Measurements from ENCODE around the gene ADAM12. TPM values are rescaled to one million over a fixed set of nuclear protein-coding genes. Genes with fewer than 3 reads are reported as not detected.

Gene ADAM12
- total and polyA plus RNA-seq, 2 experiments from 2014 or later = 0.13 to 0.87 TPM

DNA sequence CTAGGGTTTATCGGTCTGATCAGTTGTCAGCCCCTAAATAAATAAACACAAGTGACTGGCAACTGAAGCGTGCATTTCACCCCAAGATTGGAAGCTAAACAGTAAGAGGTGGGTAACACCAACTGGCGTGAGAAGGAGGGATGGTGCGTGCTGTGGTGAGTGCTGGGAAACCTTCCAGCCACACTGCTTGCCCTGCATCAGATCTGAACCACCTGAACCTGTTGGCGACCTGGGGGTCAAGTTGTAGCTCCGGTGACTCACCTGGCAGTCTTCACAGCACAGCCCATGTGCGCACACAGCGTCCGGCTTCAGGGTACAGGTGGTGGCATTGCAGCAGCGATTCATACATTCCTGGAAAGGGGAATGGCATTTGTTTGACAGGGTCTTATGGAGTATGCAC, 321.8 kb downstream of the ADAM12 start (continued):
- TF ChIP-seq, protein P1, sequence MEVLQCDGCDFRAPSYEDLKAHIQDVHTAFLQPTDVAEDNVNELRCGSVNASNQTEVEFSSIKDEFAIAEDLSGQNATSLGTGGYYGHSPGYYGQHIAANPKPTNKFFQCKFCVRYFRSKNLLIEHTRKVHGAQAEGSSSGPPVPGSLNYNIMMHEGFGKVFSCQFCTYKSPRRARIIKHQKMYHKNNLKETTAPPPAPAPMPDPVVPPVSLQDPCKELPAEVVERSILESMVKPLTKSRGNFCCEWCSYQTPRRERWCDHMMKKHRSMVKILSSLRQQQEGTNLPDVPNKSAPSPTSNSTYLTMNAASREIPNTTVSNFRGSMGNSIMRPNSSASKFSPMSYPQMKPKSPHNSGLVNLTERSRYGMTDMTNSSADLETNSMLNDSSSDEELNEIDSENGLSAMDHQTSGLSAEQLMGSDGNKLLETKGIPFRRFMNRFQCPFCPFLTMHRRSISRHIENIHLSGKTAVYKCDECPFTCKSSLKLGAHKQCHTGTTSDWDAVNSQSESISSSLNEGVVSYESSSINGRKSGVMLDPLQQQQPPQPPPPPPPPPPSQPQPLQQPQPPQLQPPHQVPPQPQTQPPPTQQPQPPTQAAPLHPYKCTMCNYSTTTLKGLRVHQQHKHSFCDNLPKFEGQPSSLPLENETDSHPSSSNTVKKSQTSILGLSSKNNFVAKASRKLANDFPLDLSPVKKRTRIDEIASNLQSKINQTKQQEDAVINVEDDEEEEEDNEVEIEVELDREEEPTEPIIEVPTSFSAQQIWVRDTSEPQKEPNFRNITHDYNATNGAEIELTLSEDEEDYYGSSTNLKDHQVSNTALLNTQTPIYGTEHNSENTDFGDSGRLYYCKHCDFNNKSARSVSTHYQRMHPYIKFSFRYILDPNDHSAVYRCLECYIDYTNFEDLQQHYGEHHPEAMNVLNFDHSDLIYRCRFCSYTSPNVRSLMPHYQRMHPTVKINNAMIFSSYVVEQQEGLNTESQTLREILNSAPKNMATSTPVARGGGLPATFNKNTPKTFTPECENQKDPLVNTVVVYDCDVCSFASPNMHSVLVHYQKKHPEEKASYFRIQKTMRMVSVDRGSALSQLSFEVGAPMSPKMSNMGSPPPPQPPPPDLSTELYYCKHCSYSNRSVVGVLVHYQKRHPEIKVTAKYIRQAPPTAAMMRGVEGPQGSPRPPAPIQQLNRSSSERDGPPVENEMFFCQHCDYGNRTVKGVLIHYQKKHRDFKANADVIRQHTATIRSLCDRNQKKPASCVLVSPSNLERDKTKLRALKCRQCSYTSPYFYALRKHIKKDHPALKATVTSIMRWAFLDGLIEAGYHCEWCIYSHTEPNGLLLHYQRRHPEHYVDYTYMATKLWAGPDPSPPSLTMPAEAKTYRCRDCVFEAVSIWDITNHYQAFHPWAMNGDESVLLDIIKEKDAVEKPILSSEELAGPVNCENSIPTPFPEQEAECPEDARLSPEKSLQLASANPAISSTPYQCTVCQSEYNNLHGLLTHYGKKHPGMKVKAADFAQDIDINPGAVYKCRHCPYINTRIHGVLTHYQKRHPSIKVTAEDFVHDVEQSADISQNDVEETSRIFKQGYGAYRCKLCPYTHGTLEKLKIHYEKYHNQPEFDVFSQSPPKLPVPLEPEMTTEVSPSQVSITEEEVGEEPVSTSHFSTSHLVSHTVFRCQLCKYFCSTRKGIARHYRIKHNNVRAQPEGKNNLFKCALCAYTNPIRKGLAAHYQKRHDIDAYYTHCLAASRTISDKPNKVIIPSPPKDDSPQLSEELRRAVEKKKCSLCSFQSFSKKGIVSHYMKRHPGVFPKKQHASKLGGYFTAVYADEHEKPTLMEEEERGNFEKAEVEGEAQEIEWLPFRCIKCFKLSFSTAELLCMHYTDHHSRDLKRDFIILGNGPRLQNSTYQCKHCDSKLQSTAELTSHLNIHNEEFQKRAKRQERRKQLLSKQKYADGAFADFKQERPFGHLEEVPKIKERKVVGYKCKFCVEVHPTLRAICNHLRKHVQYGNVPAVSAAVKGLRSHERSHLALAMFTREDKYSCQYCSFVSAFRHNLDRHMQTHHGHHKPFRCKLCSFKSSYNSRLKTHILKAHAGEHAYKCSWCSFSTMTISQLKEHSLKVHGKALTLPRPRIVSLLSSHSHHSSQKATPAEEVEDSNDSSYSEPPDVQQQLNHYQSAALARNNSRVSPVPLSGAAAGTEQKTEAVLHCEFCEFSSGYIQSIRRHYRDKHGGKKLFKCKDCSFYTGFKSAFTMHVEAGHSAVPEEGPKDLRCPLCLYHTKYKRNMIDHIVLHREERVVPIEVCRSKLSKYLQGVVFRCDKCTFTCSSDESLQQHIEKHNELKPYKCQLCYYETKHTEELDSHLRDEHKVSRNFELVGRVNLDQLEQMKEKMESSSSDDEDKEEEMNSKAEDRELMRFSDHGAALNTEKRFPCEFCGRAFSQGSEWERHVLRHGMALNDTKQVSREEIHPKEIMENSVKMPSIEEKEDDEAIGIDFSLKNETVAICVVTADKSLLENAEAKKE (CRISPR knock-in tag; IDR thresholded peaks at IDR 0.05) = no peak
- no peak for TF ChIP-seq STAT1 (IDR thresholded peaks at IDR 0.05; ENCODE audit: unreplicated experiment)
- TF ChIP-seq CREB1 (CRISPR knock-in tag; IDR thresholded peaks at IDR 0.05; ENCODE audit: low read depth) = no peak
- TF ChIP-seq EZH2 (IDR thresholded peaks at IDR 0.05; ENCODE audit: low read depth, unreplicated experiment) = no peak
- no peak for TF ChIP-seq ZNF331 (CRISPR knock-in tag; IDR thresholded peaks at IDR 0.05; ENCODE audit: low read depth)

DNA sequence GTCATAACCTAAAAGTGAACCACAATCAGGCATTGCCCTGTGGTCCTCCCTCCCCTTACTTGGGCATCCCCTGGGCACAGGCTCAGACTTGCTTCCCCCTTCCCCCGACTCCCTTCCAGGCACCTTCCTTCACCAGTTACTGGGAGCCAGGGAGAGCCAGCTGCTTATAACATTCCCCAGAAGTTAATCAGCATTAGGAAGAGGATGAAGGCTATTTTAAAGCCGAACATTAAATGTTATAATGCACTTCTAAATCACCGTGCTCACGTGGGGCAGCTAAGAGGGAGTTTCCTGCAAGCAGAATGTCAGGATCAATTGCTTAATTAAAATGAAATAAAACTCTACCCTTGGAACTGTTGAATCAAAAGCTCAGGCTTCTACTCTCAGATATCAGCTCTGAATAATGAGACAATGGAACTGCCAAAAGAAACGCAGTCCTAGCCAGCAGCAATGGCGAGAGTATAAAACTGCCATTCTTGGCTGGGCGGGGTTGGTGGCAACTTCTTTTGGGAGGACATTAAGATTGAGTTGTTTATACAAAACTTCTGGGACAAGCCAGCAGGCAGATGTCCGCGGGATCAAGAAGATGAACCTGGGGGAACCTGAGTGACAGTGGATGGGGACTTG, 322.4 kb downstream of the ADAM12 start:
- H3K27me3 Mint-ChIP-seq (ENCODE audit: insufficient read depth, low read depth, poor library complexity) = no peaks in the 10 kb centered on the region
- H3K4me3 Mint-ChIP-seq = no peak overlapping the region
- Histone ChIP-seq H3K4me2 (no peak overlapping the region), H3K9me2 (ENCODE audit: insufficient read depth) (0 out of 2 replicates have a peak, but pooled peaks cover 3% of the 10 kb centered on the region), H3K4me1 (ENCODE audit: insufficient read depth) (0 out of 2 replicates have a peak, but pooled peaks cover 5% of the 10 kb centered on the region), H3K36me3 (ENCODE audit: insufficient read depth) (no peaks in the 10 kb centered on the region), H3K27me3 (ENCODE audit: insufficient read depth) (no peaks in the 10 kb centered on the region), H3F3A (replicated peaks; ENCODE audit: low read depth) (no peaks in the 10 kb centered on the region), H2AFZ (no peak overlapping the region), H4K20me1 (replicated peaks; ENCODE audit: insufficient read depth) (no peaks in the 10 kb centered on the region), H3K79me2 (replicated peaks; ENCODE audit: insufficient read depth) (no peaks in the 10 kb centered on the region), H3K4me3 (no peak overlapping the region), H3K27ac (ENCODE audit: low read depth) (no peak overlapping the region)
- DNase-seq (ENCODE audit: low spot score) (no peak), ATAC-seq (no peak)
- H3K36me3 Mint-ChIP-seq (ENCODE audit: low read depth) = peaks cover 2% of the 10 kb centered on the region; the same call in 1 of the 3 replicates
- 0 out of 3 replicates have a peak, but pooled peaks cover 2% of the 10 kb centered on the region for H3K4me1 Mint-ChIP-seq
- no peak overlapping the region for H3K27ac Mint-ChIP-seq
- H3K9me3 Mint-ChIP-seq = no peaks in the 10 kb centered on the region
- TF ChIP-seq STAT1 (IDR thresholded peaks at IDR 0.05; ENCODE audit: unreplicated experiment) (no peak), EZH2 (IDR thresholded peaks at IDR 0.05; ENCODE audit: low read depth, unreplicated experiment) (no peak), ZNF114 (CRISPR knock-in tag; IDR thresholded peaks at IDR 0.05) (no peak), CREB1 (CRISPR knock-in tag; IDR thresholded peaks at IDR 0.05; ENCODE audit: low read depth) (no peak), JUNB (IDR thresholded peaks at IDR 0.05; ENCODE audit: unreplicated experiment) (no peak), NANOG (IDR thresholded peaks at IDR 0.05; ENCODE audit: borderline replicate concordance) (no peak), ZNF331 (CRISPR knock-in tag; IDR thresholded peaks at IDR 0.05; ENCODE audit: low read depth) (no peak)
- TF ChIP-seq, protein P2, sequence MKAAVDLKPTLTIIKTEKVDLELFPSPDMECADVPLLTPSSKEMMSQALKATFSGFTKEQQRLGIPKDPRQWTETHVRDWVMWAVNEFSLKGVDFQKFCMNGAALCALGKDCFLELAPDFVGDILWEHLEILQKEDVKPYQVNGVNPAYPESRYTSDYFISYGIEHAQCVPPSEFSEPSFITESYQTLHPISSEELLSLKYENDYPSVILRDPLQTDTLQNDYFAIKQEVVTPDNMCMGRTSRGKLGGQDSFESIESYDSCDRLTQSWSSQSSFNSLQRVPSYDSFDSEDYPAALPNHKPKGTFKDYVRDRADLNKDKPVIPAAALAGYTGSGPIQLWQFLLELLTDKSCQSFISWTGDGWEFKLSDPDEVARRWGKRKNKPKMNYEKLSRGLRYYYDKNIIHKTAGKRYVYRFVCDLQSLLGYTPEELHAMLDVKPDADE (IDR thresholded peaks at IDR 0.05) = no peak
- TF ChIP-seq, protein P3, sequence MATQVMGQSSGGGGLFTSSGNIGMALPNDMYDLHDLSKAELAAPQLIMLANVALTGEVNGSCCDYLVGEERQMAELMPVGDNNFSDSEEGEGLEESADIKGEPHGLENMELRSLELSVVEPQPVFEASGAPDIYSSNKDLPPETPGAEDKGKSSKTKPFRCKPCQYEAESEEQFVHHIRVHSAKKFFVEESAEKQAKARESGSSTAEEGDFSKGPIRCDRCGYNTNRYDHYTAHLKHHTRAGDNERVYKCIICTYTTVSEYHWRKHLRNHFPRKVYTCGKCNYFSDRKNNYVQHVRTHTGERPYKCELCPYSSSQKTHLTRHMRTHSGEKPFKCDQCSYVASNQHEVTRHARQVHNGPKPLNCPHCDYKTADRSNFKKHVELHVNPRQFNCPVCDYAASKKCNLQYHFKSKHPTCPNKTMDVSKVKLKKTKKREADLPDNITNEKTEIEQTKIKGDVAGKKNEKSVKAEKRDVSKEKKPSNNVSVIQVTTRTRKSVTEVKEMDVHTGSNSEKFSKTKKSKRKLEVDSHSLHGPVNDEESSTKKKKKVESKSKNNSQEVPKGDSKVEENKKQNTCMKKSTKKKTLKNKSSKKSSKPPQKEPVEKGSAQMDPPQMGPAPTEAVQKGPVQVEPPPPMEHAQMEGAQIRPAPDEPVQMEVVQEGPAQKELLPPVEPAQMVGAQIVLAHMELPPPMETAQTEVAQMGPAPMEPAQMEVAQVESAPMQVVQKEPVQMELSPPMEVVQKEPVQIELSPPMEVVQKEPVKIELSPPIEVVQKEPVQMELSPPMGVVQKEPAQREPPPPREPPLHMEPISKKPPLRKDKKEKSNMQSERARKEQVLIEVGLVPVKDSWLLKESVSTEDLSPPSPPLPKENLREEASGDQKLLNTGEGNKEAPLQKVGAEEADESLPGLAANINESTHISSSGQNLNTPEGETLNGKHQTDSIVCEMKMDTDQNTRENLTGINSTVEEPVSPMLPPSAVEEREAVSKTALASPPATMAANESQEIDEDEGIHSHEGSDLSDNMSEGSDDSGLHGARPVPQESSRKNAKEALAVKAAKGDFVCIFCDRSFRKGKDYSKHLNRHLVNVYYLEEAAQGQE (IDR thresholded peaks at IDR 0.05; ENCODE audit: unreplicated experiment) = no peak
- TF ChIP-seq, protein P4, sequence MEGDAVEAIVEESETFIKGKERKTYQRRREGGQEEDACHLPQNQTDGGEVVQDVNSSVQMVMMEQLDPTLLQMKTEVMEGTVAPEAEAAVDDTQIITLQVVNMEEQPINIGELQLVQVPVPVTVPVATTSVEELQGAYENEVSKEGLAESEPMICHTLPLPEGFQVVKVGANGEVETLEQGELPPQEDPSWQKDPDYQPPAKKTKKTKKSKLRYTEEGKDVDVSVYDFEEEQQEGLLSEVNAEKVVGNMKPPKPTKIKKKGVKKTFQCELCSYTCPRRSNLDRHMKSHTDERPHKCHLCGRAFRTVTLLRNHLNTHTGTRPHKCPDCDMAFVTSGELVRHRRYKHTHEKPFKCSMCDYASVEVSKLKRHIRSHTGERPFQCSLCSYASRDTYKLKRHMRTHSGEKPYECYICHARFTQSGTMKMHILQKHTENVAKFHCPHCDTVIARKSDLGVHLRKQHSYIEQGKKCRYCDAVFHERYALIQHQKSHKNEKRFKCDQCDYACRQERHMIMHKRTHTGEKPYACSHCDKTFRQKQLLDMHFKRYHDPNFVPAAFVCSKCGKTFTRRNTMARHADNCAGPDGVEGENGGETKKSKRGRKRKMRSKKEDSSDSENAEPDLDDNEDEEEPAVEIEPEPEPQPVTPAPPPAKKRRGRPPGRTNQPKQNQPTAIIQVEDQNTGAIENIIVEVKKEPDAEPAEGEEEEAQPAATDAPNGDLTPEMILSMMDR (conservative IDR thresholded peaks at IDR 0.05; ENCODE audit: low read depth in 2 of 2) = no peak
